ENCODE data around the gene DTHD1. TPM values are rescaled to one million over a fixed set of nuclear protein-coding genes. Genes with fewer than 3 reads are reported as not detected.

The DTHD1 gene
- total RNA-seq, 1 donor from 2014 or later, result not detected

- no peak for DNase-seq (ENCODE audit: low read depth in 2 of 2)
These were observed 32.3 kb downstream of the DTHD1 start for GRCh38 chr4:36313703-36314102.

GRCh38 chr4:36316607-36317006 lies 35.2 kb downstream of the DTHD1 start:
- DNase-seq (ENCODE audit: low read depth in 2 of 2), result no peak

GRCh38 chr4:36317721-36318120 lies 36.3 kb downstream of the DTHD1 start:
- no peak for DNase-seq (ENCODE audit: low read depth in 2 of 2)

GRCh38 chr4:36320117-36320896 lies 38.9 kb downstream of the DTHD1 start:
- DNase-seq (ENCODE audit: low read depth in 2 of 2), result no peak

GRCh38 chr4:36321176-36321575 lies 39.8 kb downstream of the DTHD1 start:
- no peak for DNase-seq (ENCODE audit: low read depth in 2 of 2)

GRCh38 chr4:36322921-36323354 lies 41.5 kb downstream of the DTHD1 start:
- no peak for DNase-seq (ENCODE audit: low read depth in 2 of 2)

GRCh38 chr4:36323816-36324419 lies 42.5 kb downstream of the DTHD1 start:
- DNase-seq (ENCODE audit: low read depth in 2 of 2), result no peak

GRCh38 chr4:36324808-36325207 lies 43.4 kb downstream of the DTHD1 start:
- no peak for DNase-seq (ENCODE audit: low read depth in 2 of 2)

- DNase-seq (ENCODE audit: low read depth in 2 of 2), result no peak
These were observed 44.1 kb downstream of the DTHD1 start for GRCh38 chr4:36325499-36325898.

- no peak for DNase-seq (ENCODE audit: low read depth in 2 of 2)
These were observed 44.5 kb downstream of the DTHD1 start for GRCh38 chr4:36325926-36326325.

GRCh38 chr4:36326476-36327029 lies 45.1 kb downstream of the DTHD1 start:
- no peak for DNase-seq (ENCODE audit: low read depth in 2 of 2)

- no peak for DNase-seq (ENCODE audit: low read depth in 2 of 2)
These were observed 46.0 kb downstream of the DTHD1 start for GRCh38 chr4:36327400-36327799.

GRCh38 chr4:36328130-36328529 lies 46.7 kb downstream of the DTHD1 start:
- no peak for DNase-seq (ENCODE audit: low read depth in 2 of 2)

- no peak for DNase-seq (ENCODE audit: low read depth in 2 of 2)
These were observed 47.8 kb downstream of the DTHD1 start for GRCh38 chr4:36329228-36329627.

- DNase-seq (ENCODE audit: low read depth in 2 of 2), result no peak
These were observed 49.4 kb downstream of the DTHD1 start for GRCh38 chr4:36330796-36331195.

GRCh38 chr4:36332023-36332781 lies 50.8 kb downstream of the DTHD1 start:
- no peak for DNase-seq (ENCODE audit: low read depth in 2 of 2)

GRCh38 chr4:36332782-36333131 lies 51.3 kb downstream of the DTHD1 start:
- no peak for DNase-seq (ENCODE audit: low read depth in 2 of 2)

- DNase-seq (ENCODE audit: low read depth in 2 of 2), result no peak
These were observed 52.0 kb downstream of the DTHD1 start for GRCh38 chr4:36333303-36333877.

- DNase-seq (ENCODE audit: low read depth in 2 of 2), result no peak
These were observed 56.3 kb downstream of the DTHD1 start for GRCh38 chr4:36337665-36338185.

GRCh38 chr4:36338973-36339372 lies 57.6 kb downstream of the DTHD1 start:
- no peak for DNase-seq (ENCODE audit: low read depth in 2 of 2)

- DNase-seq (ENCODE audit: low read depth in 2 of 2), result no peak
These were observed 60.5 kb downstream of the DTHD1 start for GRCh38 chr4:36341936-36342335.

All from dermis microvascular lymphatic vessel endothelial cell (primary cell).